NCI-H774 (cell line): Measurements from ENCODE around the gene PDCD7.
"Not testable (repeated sequence)": the region's sequence is repeated elsewhere in the genome, so short reads cannot be mapped to it uniquely, and the experiment has no call there.

Source experiments
- DNase-seq: peaks from one replicate; lab custom pipeline; 2025; lab: John Stamatoyannopoulos, UW

Gene PDCD7

GRCh38 chr15:65091946-65092770, 41.5 kb downstream of the PDCD7 start:
- no peak for DNase-seq

- no peak for DNase-seq
Observed at GRCh38 chr15:65089206-65089824, 44.3 kb downstream of the PDCD7 start.

GRCh38 chr15:65088643-65089021, 45.0 kb downstream of the PDCD7 start:
- no peak for DNase-seq

- no peak for DNase-seq
Observed at GRCh38 chr15:65087873-65088642, 45.5 kb downstream of the PDCD7 start.

GRCh38 chr15:65087411-65087810, 46.2 kb downstream of the PDCD7 start:
- DNase-seq, result no peak

- DNase-seq, result no peak
Observed at GRCh38 chr15:65086680-65087111, 46.9 kb downstream of the PDCD7 start.

- DNase-seq, result no peak
Observed at GRCh38 chr15:65085990-65086679, 47.5 kb downstream of the PDCD7 start.

GRCh38 chr15:65085207-65085753, 48.3 kb downstream of the PDCD7 start:
- no peak for DNase-seq

GRCh38 chr15:65084500-65085206, 49.0 kb downstream of the PDCD7 start:
- no peak for DNase-seq

- no peak for DNase-seq
Observed at GRCh38 chr15:65083262-65083701, 50.3 kb downstream of the PDCD7 start.

GRCh38 chr15:65082303-65082953, 51.2 kb downstream of the PDCD7 start:
- DNase-seq, result no peak

- DNase-seq, result no peak
Observed at GRCh38 chr15:65081758-65082157, 51.9 kb downstream of the PDCD7 start.

GRCh38 chr15:65081270-65081669, 52.3 kb downstream of the PDCD7 start:
- DNase-seq, result no peak

GRCh38 chr15:65079580-65079979, 54.0 kb downstream of the PDCD7 start:
- no peak for DNase-seq

GRCh38 chr15:65077981-65078352, 55.6 kb downstream of the PDCD7 start:
- no peak for DNase-seq

GRCh38 chr15:65077291-65077980, 56.2 kb downstream of the PDCD7 start:
- no peak for DNase-seq

GRCh38 chr15:65076486-65077290, 56.9 kb downstream of the PDCD7 start, which contains the start of gene KBTBD13:
Gene KBTBD13 (plus strand): TSS chr15:65076746. CDS start chr15:65076816, 70 bp downstream.
- no peak for DNase-seq

- DNase-seq, result not testable (repeated sequence)
Observed at GRCh38 chr15:65075607-65076395, 57.8 kb downstream of the PDCD7 start.
